ENCODE data around the gene GRP. TPM values are rescaled to one million over a fixed set of nuclear protein-coding genes. Genes with fewer than 3 reads are reported as not detected.

GRP gene
- total RNA-seq, 1 experiment from 2014 or later: not detected

DNA sequence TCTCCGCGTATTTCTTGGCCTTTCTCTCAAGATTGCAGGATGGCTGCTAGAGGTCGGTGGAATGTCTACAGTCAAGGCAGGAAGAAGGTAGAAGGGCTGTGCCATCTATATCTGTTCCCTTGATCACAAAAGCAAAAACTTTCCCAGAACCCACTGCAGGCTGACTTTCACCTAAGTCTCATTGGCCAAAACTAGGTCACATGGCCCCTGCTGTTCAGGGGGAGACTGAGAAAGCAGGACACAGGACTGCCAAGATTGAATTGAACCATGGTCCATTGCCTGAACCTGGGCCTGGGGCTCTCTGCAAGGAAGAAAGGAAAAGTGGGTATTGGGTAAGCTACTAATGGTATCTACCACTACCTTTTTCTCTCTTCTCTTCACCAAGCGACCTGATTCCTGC lies 9.7 kb upstream of the GRP start:
- Histone ChIP-seq H4K5ac (ENCODE audit: insufficient read length, low read depth, low read length) (no peak overlapping the region), H3K4me1 (ENCODE audit: insufficient read depth, low read length) (no peaks in the 10 kb centered on the region; the same call in 1 of the 2 replicates), H3K14ac (ENCODE audit: insufficient read depth, low read length) (no peak overlapping the region), H2BK20ac (ENCODE audit: low read depth, low read length, poor library complexity, severe bottlenecking) (no peak overlapping the region), H4K20me1 (ENCODE audit: control insufficient read depth, insufficient read depth, insufficient read length) (no peaks in the 10 kb centered on the region), H3K4ac (ENCODE audit: low read depth, low read length) (no peak overlapping the region), H2BK120ac (ENCODE audit: low read depth, low read length, poor library complexity, severe bottlenecking) (no peak overlapping the region), H3K27ac (ENCODE audit: insufficient read length, low read depth, low read length) (no peak overlapping the region), H2BK15ac (ENCODE audit: low read depth, low read length) (no peak overlapping the region), H4K8ac (replicated peaks; ENCODE audit: insufficient read length, low read depth, low read length) (no peak overlapping the region), H3K27me3 (ENCODE audit: insufficient read depth, low read length) (no peaks in the 10 kb centered on the region), H2AFZ (ENCODE audit: low read length) (no peak overlapping the region), H3K23me2 (ENCODE audit: insufficient read length, low read depth, low read length, poor library complexity, severe bottlenecking) (no peaks in the 10 kb centered on the region), H3K18ac (ENCODE audit: insufficient read length, low read depth, low read length) (no peak overlapping the region), H3K4me2 (ENCODE audit: insufficient read depth, insufficient read length, low read length) (no peak overlapping the region), H2BK5ac (ENCODE audit: insufficient read length, low read length) (no peak overlapping the region), H3K23ac (ENCODE audit: insufficient read length, low read depth, low read length) (no peak overlapping the region), H3K79me1 (ENCODE audit: insufficient read depth, low read depth, low read length, poor library complexity, severe bottlenecking) (no peaks in the 10 kb centered on the region), H3K9ac (ENCODE audit: extremely low read depth, insufficient read length, low read length) (no peak overlapping the region), H3K79me2 (ENCODE audit: insufficient read depth, low read length) (no peaks in the 10 kb centered on the region), H3K9me3 (ENCODE audit: control insufficient read depth, low read depth, low read length) (no peaks in the 10 kb centered on the region), H4K91ac (ENCODE audit: insufficient read length, low read depth, low read length) (no peak overlapping the region), H3T11ph (ENCODE audit: low read length) (no peak overlapping the region), H3K56ac (ENCODE audit: insufficient read length, low read depth, low read length) (no peak overlapping the region), H2BK12ac (ENCODE audit: insufficient read length, low read depth, low read length) (no peak overlapping the region), H2AK5ac (ENCODE audit: insufficient read length, low read length) (no peak overlapping the region)
- Mint-ChIP-seq H3K36me3 (ENCODE audit: insufficient read depth in 1 of 3, low read depth in 3 of 3) (no peaks in the 10 kb centered on the region), H3K4me1 (peaks cover 9% of the 10 kb centered on the region in 2 experiments), H3K27ac (no peak overlapping the region), H3K9me3 (peaks cover 0 to 2% of the 10 kb centered on the region in 2 experiments; a peak in 1 of 5 replicates), H3K4me3 (no peak overlapping the region), H3K27me3 (ENCODE audit: low read depth) (peaks cover 25% of the 10 kb centered on the region)
- no peak for DNase-seq
- no CpG with 5 or more reads among the region's 4 CpGs for WGBS (ENCODE audit: extremely low coverage, insufficient read length, low lambda C conversion rate)
- TF ChIP-seq CTCF (conservative IDR thresholded peaks at IDR 0.05): no peak

Measured in H9 (cell line).